Measurements from ENCODE around the gene ETV7.

Gene ETV7

DNA sequence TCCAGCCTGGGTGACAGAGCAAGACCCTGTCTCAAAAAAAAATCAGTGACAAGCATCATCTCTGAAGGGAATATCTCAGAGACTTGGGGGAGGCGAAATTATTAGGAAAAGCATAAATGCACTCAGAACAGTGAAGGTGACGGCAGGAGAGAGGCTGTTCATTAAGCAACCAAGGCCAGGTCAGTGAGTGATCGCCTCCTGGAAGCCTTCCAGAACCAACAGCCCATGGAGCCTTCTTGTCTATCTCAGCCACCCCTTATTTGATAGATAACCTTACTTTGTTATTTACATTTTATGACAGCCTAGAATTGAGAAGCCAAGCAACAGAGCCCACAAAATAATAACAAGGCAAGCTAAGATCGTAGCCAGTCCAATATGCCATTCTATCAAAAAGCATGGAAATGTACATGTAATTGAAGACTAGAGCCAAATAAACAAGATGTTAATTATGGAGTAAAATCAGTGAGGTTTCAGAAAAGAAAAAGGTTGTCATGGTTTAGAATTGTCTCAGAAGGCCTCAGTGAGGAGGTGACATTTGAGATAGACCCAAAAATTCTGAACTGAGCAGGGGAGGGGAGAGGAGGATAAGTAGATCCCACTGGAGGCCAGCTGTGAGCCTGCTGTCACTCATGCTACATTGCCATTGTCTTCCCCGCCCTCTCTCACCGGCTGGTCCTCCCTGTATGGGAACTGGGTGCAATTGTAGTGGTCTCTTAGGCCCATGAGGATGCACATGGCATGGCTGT is 68.6 kb downstream of the ETV7 start:
- DNase-seq, result no peak

GRCh38 chr6:36317623-36318022 is 69.8 kb downstream of the ETV7 start:
- no peak for DNase-seq
